ENCODE results near the gene AGBL4.

The AGBL4 gene

GRCh38 chr1:48923116-48923515 lies 1100.6 kb downstream of the AGBL4 start:
- no peak overlapping the region for H3K27ac ChIP-seq
- no peak for TF ChIP-seq CTCF (conservative IDR thresholded peaks at IDR 0.05)

GRCh38 chr1:48920851-48921250 lies 1102.9 kb downstream of the AGBL4 start:
- TF ChIP-seq CTCF (conservative IDR thresholded peaks at IDR 0.05), result no peak
- H3K27ac ChIP-seq, result no peak overlapping the region

- no peak for TF ChIP-seq CTCF (conservative IDR thresholded peaks at IDR 0.05)
- H3K27ac ChIP-seq, result peak overlapping the region; percentile 13; the same call in 1 of the 2 replicates
Observed at GRCh38 chr1:48917901-48918603, 1105.7 kb downstream of the AGBL4 start.

GRCh38 chr1:48917070-48917454 lies 1106.7 kb downstream of the AGBL4 start:
- no peak for TF ChIP-seq CTCF (conservative IDR thresholded peaks at IDR 0.05)
- peak overlapping the region; percentile 13; the same call in 1 of the 2 replicates for H3K27ac ChIP-seq

- peak overlapping the region; percentile 54 for H3K27ac ChIP-seq
- peak; percentile 74 for TF ChIP-seq CTCF (conservative IDR thresholded peaks at IDR 0.05)
Observed at GRCh38 chr1:48916130-48917069, 1107.4 kb downstream of the AGBL4 start.

GRCh38 chr1:48908606-48909005 lies 1115.1 kb downstream of the AGBL4 start:
- no peak for TF ChIP-seq CTCF (conservative IDR thresholded peaks at IDR 0.05)
- no peak overlapping the region for H3K27ac ChIP-seq

- H3K27ac ChIP-seq, result peak overlapping the region; percentile 50; the same call in 1 of the 2 replicates
- no peak for TF ChIP-seq CTCF (conservative IDR thresholded peaks at IDR 0.05)
Observed at GRCh38 chr1:48906729-48907128, 1117.0 kb downstream of the AGBL4 start.
